Rectal smooth muscle tissue (tissue), 1 donor: ENCODE data around the gene IGF2.
"Not testable (repeated sequence)": the region's sequence is repeated elsewhere in the genome, so short reads cannot be mapped to it uniquely, and the experiment has no call there.

Experiments
- H3K27ac ChIP-seq: one replicate; pipeline ENCODE4 v1.7.0; 2013; ENCODE audit warnings: low read depth, low read length, inconsistent platforms
- H3K27me3 ChIP-seq: one replicate; pipeline ENCODE4 v1.7.0; 2013; ENCODE audit warnings: low read length; ENCODE audit not compliant: control insufficient read depth, insufficient read depth
- H3K36me3 ChIP-seq: one replicate; pipeline ENCODE4 v1.7.0; 2013; ENCODE audit warnings: low read length; ENCODE audit not compliant: control insufficient read depth, insufficient read depth
- H3K4me1 ChIP-seq: one replicate; pipeline ENCODE4 v1.7.0; 2013; ENCODE audit warnings: low read length; ENCODE audit not compliant: control insufficient read depth, insufficient read depth
- H3K4me3 ChIP-seq: one replicate; pipeline ENCODE4 v1.7.0; 2013; ENCODE audit warnings: low read length
- H3K9ac ChIP-seq: one replicate; pipeline ENCODE4 v1.7.0; 2013; ENCODE audit warnings: low read length

Gene IGF2

GRCh38 chr11:2128511-2129307 is 10.5 kb downstream of the IGF2 start:
- Histone ChIP-seq H3K4me3 (no peak overlapping the region), H3K27me3 (peaks cover 3% of the 10 kb centered on the region), H3K4me1 (no peaks in the 10 kb centered on the region), H3K27ac (no peak overlapping the region), H3K36me3 (no peaks in the 10 kb centered on the region), H3K9ac (no peak overlapping the region)

GRCh38 chr11:2128130-2128510 is 11.1 kb downstream of the IGF2 start:
- H3K27me3 ChIP-seq = no peaks in the 10 kb centered on the region
- no peaks in the 10 kb centered on the region for H3K36me3 ChIP-seq
- no peak overlapping the region for H3K27ac ChIP-seq
- no peaks in the 10 kb centered on the region for H3K4me1 ChIP-seq
- H3K4me3 ChIP-seq = no peak overlapping the region
- no peak overlapping the region for H3K9ac ChIP-seq

- no peak overlapping the region for H3K4me3 ChIP-seq
- H3K27ac ChIP-seq = no peak overlapping the region
- no peak overlapping the region for H3K9ac ChIP-seq
- H3K4me1 ChIP-seq = no peaks in the 10 kb centered on the region
- H3K36me3 ChIP-seq = no peaks in the 10 kb centered on the region
- H3K27me3 ChIP-seq = no peaks in the 10 kb centered on the region
These were observed 11.6 kb downstream of the IGF2 start for GRCh38 chr11:2127482-2128129.

GRCh38 chr11:2126520-2127085 is 12.6 kb downstream of the IGF2 start:
- H3K9ac ChIP-seq = no peak overlapping the region
- no peaks in the 10 kb centered on the region for H3K36me3 ChIP-seq
- no peaks in the 10 kb centered on the region for H3K27me3 ChIP-seq
- H3K27ac ChIP-seq = no peak overlapping the region
- no peaks in the 10 kb centered on the region for H3K4me1 ChIP-seq
- H3K4me3 ChIP-seq = no peak overlapping the region

- not testable (repeated sequence) for H3K27me3 ChIP-seq, H3K36me3 ChIP-seq, H3K27ac ChIP-seq, H3K4me3 ChIP-seq, H3K9ac ChIP-seq, H3K4me1 ChIP-seq
These were observed 14.3 kb downstream of the IGF2 start for GRCh38 chr11:2124736-2125484.

- no peak overlapping the region for H3K27ac ChIP-seq
- H3K36me3 ChIP-seq = no peaks in the 10 kb centered on the region
- no peaks in the 10 kb centered on the region for H3K4me1 ChIP-seq
- H3K4me3 ChIP-seq = no peak overlapping the region
- peaks cover 3% of the 10 kb centered on the region for H3K27me3 ChIP-seq
- no peak overlapping the region for H3K9ac ChIP-seq
These were observed 15.6 kb downstream of the IGF2 start for GRCh38 chr11:2123628-2123960.

- H3K9ac ChIP-seq = no peak overlapping the region
- H3K36me3 ChIP-seq = no peaks in the 10 kb centered on the region
- peaks cover 3% of the 10 kb centered on the region for H3K27me3 ChIP-seq
- H3K27ac ChIP-seq = no peak overlapping the region
- H3K4me3 ChIP-seq = no peak overlapping the region
- no peaks in the 10 kb centered on the region for H3K4me1 ChIP-seq
These were observed 16.1 kb downstream of the IGF2 start for GRCh38 chr11:2122907-2123627.

GRCh38 chr11:2122222-2122906 is 16.8 kb downstream of the IGF2 start:
- no peak overlapping the region for H3K9ac ChIP-seq
- no peaks in the 10 kb centered on the region for H3K36me3 ChIP-seq
- H3K27me3 ChIP-seq = peaks cover 3% of the 10 kb centered on the region
- no peak overlapping the region for H3K4me3 ChIP-seq
- no peaks in the 10 kb centered on the region for H3K4me1 ChIP-seq
- no peak overlapping the region for H3K27ac ChIP-seq

- Histone ChIP-seq H3K36me3 (no peaks in the 10 kb centered on the region), H3K27ac (no peak overlapping the region), H3K9ac (no peak overlapping the region), H3K4me1 (no peaks in the 10 kb centered on the region), H3K27me3 (peaks cover 3% of the 10 kb centered on the region), H3K4me3 (no peak overlapping the region)
These were observed 17.7 kb downstream of the IGF2 start for GRCh38 chr11:2121227-2122130.

- Histone ChIP-seq H3K4me3 (no peak overlapping the region), H3K27ac (no peak overlapping the region), H3K27me3 (peaks cover 3% of the 10 kb centered on the region), H3K9ac (no peak overlapping the region), H3K36me3 (no peaks in the 10 kb centered on the region), H3K4me1 (no peaks in the 10 kb centered on the region)
These were observed 18.7 kb downstream of the IGF2 start for GRCh38 chr11:2120359-2121100.
